ENCODE results near the gene TELO2. TPM values are rescaled to one million over a fixed set of nuclear protein-coding genes. Genes with fewer than 3 reads are reported as not detected.

The TELO2 gene
- total and polyA plus RNA-seq, 10 donors = 28.5 to 110 (median 57.8) TPM

DNA sequence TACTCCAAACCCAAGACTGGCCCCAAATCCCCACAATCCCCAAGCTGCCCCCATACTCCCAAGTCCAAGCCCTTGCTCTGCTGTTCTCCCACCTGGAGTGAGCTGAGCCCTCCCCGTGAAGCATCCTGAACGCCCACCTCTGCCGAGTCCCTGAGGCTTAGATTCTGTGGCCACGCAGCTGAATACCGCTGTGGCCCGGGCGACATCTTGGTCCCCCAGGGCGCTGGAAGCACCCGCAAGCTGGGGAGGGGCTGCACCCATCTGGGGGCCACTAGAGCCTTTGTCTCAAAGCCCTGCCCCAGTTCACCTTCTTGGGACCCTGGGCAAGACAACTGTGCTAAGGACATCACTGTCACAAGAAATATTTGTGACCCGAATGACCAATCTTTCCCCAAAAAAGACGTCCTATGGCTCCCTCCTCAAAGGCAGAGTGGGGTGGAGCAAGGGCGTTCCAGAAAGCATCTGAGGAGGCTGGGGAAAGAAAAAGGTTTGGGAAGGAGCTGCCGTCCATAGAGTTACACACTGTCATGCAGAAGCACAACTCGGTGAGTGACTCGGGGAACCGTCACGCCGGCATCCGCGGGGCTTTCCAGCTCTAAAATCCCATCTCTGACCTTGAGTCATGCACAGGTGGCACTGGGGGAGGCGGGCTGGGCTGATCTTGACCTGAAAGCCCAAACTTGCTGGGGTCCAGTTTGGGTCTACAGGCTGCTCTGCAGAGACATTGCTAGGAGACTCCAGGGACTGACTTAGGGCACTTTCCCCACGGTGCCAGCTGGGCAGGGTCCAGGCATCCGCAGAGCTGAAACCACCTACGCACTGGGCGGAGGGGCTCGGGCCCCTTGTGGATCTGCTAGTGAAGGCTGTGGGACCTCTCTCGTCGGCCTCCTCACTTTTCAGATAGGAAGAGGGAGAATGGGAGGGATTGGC is 11.0 kb upstream of the TELO2 start:
- Histone ChIP-seq H3K27ac (no peak overlapping the region), H3K9me3 (no peaks in the 10 kb centered on the region), H3K36me3 (no peaks in the 10 kb centered on the region), H3K4me3 (no peak overlapping the region), H3K27me3 (replicated peaks in 1 of 7) (no peaks in the 10 kb centered on the region), H3K4me1 (peaks cover 0 to 40% (median 3%) of the 10 kb centered on the region in 6 donors)
- 73 to 89% (median 84%) methylated on average over 22 to 28 of the region's 28 CpGs for WGBS, 5 donors
- intact Hi-C loops (cut with DNase I; ENCODE audit: low total_unique reads) = no loop called here
- no peak for TF ChIP-seq POLR2AphosphoS5 (IDR thresholded peaks at IDR 0.05)
- TF ChIP-seq, protein P1, sequence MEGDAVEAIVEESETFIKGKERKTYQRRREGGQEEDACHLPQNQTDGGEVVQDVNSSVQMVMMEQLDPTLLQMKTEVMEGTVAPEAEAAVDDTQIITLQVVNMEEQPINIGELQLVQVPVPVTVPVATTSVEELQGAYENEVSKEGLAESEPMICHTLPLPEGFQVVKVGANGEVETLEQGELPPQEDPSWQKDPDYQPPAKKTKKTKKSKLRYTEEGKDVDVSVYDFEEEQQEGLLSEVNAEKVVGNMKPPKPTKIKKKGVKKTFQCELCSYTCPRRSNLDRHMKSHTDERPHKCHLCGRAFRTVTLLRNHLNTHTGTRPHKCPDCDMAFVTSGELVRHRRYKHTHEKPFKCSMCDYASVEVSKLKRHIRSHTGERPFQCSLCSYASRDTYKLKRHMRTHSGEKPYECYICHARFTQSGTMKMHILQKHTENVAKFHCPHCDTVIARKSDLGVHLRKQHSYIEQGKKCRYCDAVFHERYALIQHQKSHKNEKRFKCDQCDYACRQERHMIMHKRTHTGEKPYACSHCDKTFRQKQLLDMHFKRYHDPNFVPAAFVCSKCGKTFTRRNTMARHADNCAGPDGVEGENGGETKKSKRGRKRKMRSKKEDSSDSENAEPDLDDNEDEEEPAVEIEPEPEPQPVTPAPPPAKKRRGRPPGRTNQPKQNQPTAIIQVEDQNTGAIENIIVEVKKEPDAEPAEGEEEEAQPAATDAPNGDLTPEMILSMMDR (IDR thresholded peaks at IDR 0.05 in 8 of 11, conservative IDR thresholded peaks at IDR 0.05 in 3 of 11) = no peak
- TF ChIP-seq POLR2A (IDR thresholded peaks at IDR 0.05) = no peak
- peak; percentile 65 for DNase-seq

DNA sequence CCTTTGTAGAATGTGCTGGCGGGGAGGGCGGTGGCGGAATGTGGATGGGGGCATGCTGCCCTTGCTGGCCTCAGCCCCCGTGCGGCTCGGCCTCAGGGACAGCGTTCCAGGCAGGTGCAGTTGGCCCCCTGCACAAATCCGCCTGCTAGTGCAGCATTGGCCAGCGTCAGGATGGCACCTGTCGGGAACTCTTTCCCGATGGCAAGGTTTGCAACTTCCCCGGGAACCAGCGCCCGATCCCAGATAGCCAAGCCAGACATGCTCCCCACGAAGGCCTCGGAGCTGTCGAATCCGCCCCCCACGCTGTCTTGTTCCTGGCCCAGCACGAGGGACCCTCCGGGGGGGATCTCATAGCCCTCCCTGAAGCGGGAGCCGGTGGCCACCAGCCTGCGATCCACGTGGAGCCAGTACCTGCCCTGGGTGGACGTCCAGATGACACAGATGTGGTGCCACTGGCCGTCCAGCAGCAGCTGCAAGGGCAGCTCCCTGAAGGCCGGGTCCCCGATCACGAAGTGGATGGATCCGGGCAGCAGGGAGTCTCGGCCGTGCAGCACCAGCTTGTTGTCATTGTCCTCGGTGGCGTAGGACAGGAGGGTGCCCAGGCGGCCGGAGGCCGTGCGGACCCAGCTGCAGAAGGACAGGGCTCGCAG is 7.2 kb upstream of the TELO2 start:
- WGBS, 5 donors = 92 to 97% (median 92%) methylated on average over 27 to 40 of the region's 40 CpGs
- Histone ChIP-seq H3K27ac (no peak overlapping the region), H3K4me3 (no peak overlapping the region), H3K9me3 (no peaks in the 10 kb centered on the region), H3K36me3 (no peaks in the 10 kb centered on the region), H3K4me1 (peaks cover 0 to 29% (median 1%) of the 10 kb centered on the region in 6 donors), H3K27me3 (replicated peaks in 1 of 7) (no peaks in the 10 kb centered on the region)
- peak; percentile 66 for DNase-seq
- no peak for TF ChIP-seq POLR2A (IDR thresholded peaks at IDR 0.05)
- no peak for TF ChIP-seq POLR2AphosphoS5 (IDR thresholded peaks at IDR 0.05)
- intact Hi-C loops (cut with DNase I; ENCODE audit: low total_unique reads) = no loop called here

DNA sequence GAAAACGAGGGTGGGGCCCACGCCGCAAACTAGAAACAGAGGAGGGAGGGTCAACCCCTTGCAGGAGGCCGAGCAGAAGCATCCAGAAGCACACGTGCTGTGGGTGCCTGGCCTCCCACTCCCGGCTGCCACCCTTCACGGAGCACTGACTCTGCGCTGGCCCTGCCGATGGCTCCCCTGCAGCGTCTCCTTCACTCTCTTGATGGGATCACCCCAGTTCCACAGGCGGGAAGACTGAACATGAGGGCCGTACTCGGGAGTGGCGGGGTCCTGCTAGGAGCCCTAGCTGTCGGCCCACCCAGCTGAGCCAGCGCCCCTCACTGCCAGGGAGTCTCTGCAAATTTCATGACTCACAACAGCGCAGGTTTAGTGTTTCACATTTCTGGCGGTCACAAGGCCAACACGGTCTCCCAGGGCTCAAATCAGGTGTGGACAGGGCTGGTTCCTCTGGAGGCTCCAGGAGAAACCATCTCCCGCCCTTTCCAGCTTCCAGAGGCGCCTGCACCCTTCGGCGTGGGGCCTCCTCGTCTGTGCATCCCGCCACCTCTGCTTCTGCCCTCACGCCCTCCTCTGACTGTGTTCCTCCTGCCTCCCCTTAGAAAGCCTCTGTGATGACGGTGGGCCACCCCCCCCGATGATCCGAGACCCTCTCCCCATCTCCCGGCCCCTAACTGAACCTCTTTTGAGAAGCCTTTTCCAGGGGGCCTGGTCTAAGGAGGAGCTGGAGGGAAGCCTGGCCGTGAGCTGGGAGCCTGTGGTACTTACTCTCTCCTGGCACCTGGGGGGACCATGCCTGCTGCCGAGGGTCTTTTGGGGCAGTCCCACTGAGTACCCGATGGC is 6.4 kb upstream of the TELO2 start:
- Histone ChIP-seq H3K4me3 (no peak overlapping the region), H3K36me3 (no peaks in the 10 kb centered on the region), H3K27ac (peak overlapping the region in 4 of 8 donors; percentile 55 to 63 (median 58)), H3K4me1 (peaks cover 0 to 21% (median 0%) of the 10 kb centered on the region in 6 donors), H3K27me3 (replicated peaks in 1 of 7) (no peaks in the 10 kb centered on the region), H3K9me3 (no peaks in the 10 kb centered on the region)
- no peak for DNase-seq
- intact Hi-C loops (cut with DNase I; ENCODE audit: low total_unique reads) = no loop called here
- TF ChIP-seq, protein P1 (IDR thresholded peaks at IDR 0.05 in 8 of 11, conservative IDR thresholded peaks at IDR 0.05 in 3 of 11) = no peak
- TF ChIP-seq POLR2AphosphoS5 (IDR thresholded peaks at IDR 0.05) = no peak
- no peak for TF ChIP-seq POLR2A (IDR thresholded peaks at IDR 0.05)
- 87 to 90% (median 88%) methylated on average over 26 to 33 of the region's 33 CpGs for WGBS, 5 donors

DNA sequence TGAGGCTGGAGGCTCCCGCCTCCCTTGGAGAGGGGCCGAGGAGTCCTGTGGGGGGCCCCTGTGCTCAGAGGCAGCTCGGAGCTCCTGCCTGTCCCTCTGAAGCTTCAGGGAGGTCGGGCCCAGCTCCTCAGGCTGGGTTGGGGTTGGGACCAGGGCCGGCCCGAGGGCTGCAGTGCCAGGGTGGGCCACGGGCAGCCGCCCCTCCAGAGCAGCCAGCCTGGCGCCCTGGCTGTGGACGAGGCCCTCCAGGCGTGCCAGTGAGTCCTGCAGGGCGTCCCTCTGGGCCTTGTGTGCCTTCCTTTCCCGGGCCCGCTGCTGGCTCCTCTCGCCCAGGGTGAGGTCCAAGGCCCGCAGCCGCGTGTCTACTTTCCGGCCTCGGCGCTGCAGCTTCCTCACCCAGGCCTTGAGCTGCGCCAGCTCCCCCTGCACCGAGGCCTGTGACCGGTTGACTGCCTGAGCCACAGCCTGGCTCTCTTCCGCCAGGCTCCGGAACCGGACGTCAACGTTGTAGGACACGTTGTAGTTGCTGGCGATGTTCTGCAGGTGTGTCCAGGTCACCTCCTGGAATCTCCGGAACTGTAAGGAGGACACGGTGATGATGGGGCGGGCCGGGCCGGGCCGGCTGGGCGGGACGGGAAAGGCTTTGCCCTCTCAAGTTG is 5.6 kb upstream of the TELO2 start:
- TF ChIP-seq POLR2A (IDR thresholded peaks at IDR 0.05) (no peak), POLR2AphosphoS5 (IDR thresholded peaks at IDR 0.05) (peak in 2 of 3 donors; percentile 68 to 79)
- no peaks in the 10 kb centered on the region for H3K27me3 ChIP-seq (replicated peaks in 1 of 7)
- no peak overlapping the region for H3K4me3 ChIP-seq
- H3K27ac ChIP-seq = peak overlapping the region in 5 of 8 donors; percentile 36 to 63 (median 57)
- 87 to 96% (median 89%) methylated on average over 25 to 39 of the region's 39 CpGs for WGBS, 5 donors
- DNase-seq = peak; percentile 80
- no peaks in the 10 kb centered on the region for H3K36me3 ChIP-seq
- intact Hi-C loops (cut with DNase I; ENCODE audit: low total_unique reads) = no loop called here
- H3K4me1 ChIP-seq = peaks cover 3 to 27% (median 4%) of the 10 kb centered on the region in 6 donors
- H3K9me3 ChIP-seq = no peaks in the 10 kb centered on the region
